ENCODE results near the gene IFT122. TPM values are rescaled to one million over a fixed set of nuclear protein-coding genes. Genes with fewer than 3 reads are reported as not detected.
"Not testable (repeated sequence)": the region's sequence is repeated elsewhere in the genome, so short reads cannot be mapped to it uniquely, and the experiment has no call there.

IFT122 gene
- total RNA-seq, 1 donor from 2014 or later = 26.5 TPM

GRCh38 chr3:129499604-129500333, 59.7 kb downstream of the IFT122 start:
- peak overlapping the region; percentile 68 for H3K27ac ChIP-seq

DNA sequence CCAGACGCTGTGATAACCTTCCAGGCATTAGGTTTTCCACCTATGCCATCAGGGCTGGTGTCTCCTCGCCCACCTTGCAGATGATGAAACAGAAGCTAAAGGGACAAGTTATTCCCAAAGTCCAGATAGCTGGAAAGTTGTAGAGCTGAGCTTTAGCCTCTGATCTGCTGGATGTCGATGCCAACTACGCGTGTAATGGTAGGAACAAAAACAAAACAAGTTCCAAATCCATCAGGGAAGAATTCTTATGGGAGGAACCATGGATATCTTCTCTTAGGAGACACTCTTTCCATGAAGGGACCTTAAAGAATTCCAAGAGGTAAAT, 60.3 kb downstream of the IFT122 start:
- H3K4me3 ChIP-seq = no peak overlapping the region
- no peak for ATAC-seq
- intact Hi-C loops (cut with DNase I) = no loop called here
- TF ChIP-seq CTCF (IDR thresholded peaks at IDR 0.05) = no peak
- no peak for DNase-seq
- no peaks in the 10 kb centered on the region for H3K9me3 ChIP-seq
- peaks cover 8% of the 10 kb centered on the region for H3K36me3 ChIP-seq
- H3K4me1 ChIP-seq = peaks cover 12% of the 10 kb centered on the region
- no peaks in the 10 kb centered on the region for H3K27me3 ChIP-seq
- H3K27ac ChIP-seq = peak overlapping the region; percentile 12

More at GRCh38 chr3:129499604-129500333, 59.7 kb downstream of the IFT122 start:
- peaks cover 12% of the 10 kb centered on the region for H3K4me1 ChIP-seq
- intact Hi-C loops (cut with DNase I) = loop anchor here (10.0 kb wide), 1 partner anchor 95 kb away; no protein-coding TSS in a partner anchor
- DNase-seq, H3K4me3 ChIP-seq, H3K9me3 ChIP-seq, H3K36me3 ChIP-seq, H3K27me3 ChIP-seq: not testable (repeated sequence)
- peak; percentile 36 for ATAC-seq

GRCh38 chr3:129501630-129502029, 61.6 kb downstream of the IFT122 start:
- H3K4me1 ChIP-seq = peaks cover 12% of the 10 kb centered on the region
- no peaks in the 10 kb centered on the region for H3K9me3 ChIP-seq
- intact Hi-C loops (cut with DNase I) = no loop called here
- TF ChIP-seq CTCF (IDR thresholded peaks at IDR 0.05) = no peak
- no peaks in the 10 kb centered on the region for H3K27me3 ChIP-seq
- ATAC-seq = no peak
- no peak overlapping the region for H3K27ac ChIP-seq
- H3K4me3 ChIP-seq = no peak overlapping the region
- no peak for DNase-seq
- H3K36me3 ChIP-seq = peaks cover 13% of the 10 kb centered on the region

GRCh38 chr3:129502641-129503408, 62.8 kb downstream of the IFT122 start:
- no peak overlapping the region for H3K27ac ChIP-seq
- peaks cover 9% of the 10 kb centered on the region for H3K4me1 ChIP-seq
- TF ChIP-seq CTCF (IDR thresholded peaks at IDR 0.05) = no peak
- intact Hi-C loops (cut with DNase I) = no loop called here
- H3K4me3 ChIP-seq = no peak overlapping the region
- H3K27me3 ChIP-seq = no peaks in the 10 kb centered on the region
- H3K36me3 ChIP-seq = peaks cover 22% of the 10 kb centered on the region
- no peak for ATAC-seq
- no peaks in the 10 kb centered on the region for H3K9me3 ChIP-seq
- DNase-seq = no peak

GRCh38 chr3:129503471-129504291, 63.7 kb downstream of the IFT122 start:
- Histone ChIP-seq H3K36me3 (peaks cover 22% of the 10 kb centered on the region), H3K4me1 (peaks cover 4% of the 10 kb centered on the region), H3K27me3 (no peaks in the 10 kb centered on the region), H3K4me3 (no peak overlapping the region), H3K27ac (no peak overlapping the region), H3K9me3 (no peaks in the 10 kb centered on the region)
- DNase-seq = no peak
- intact Hi-C loops (cut with DNase I) = no loop called here
- no peak for TF ChIP-seq CTCF (IDR thresholded peaks at IDR 0.05)
- no peak for ATAC-seq

Measured in upper lobe of right lung (tissue), 1 donor.